Measurements from ENCODE around the gene PCSK5.

The PCSK5 gene

GRCh38 chr9:76394195-76394959 lies 503.9 kb downstream of the PCSK5 start, which contains the start of gene RFK:
TSS of gene RFK (minus strand) at chr9:76394426. CDS start at chr9:76394171, 255 bp downstream.
- no peaks in the 10 kb centered on the region for H3K4me1 ChIP-seq (ENCODE audit: control insufficient read depth, low read depth, low read length)
- peak within 1 kb of the TSS; percentile 79 for H3K27ac ChIP-seq (ENCODE audit: low read length)
- H3K27me3 ChIP-seq (ENCODE audit: control insufficient read depth, insufficient read depth, low read length), result no peaks in the 10 kb centered on the region
- H3K36me3 ChIP-seq (ENCODE audit: control insufficient read depth, low read depth, low read length), result no peaks in the 10 kb centered on the region
- peak within 1 kb of the TSS; percentile 97 for H3K9ac ChIP-seq (ENCODE audit: low read length)
- H3K4me3 ChIP-seq (ENCODE audit: low read length), result peak within 1 kb of the TSS; percentile 99
- no peaks in the 10 kb centered on the region for H3K9me3 ChIP-seq (ENCODE audit: control insufficient read depth, low read depth, low read length)

DNA sequence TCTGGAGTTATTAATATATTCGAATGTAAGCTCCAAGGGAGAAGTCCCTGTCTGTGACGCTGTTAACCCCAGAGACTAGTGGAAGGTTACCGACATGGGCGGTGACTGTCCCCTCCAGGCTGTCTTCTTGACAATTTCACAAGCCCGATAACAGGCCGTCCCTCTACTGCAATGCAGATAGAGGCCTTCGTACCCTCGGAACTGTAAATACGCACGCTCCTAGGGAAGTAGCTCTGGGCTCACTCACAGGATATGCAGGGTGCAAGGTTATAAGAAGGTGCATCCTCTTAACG lies 504.4 kb downstream of the PCSK5 start:
- H3K4me1 ChIP-seq (ENCODE audit: control insufficient read depth, low read depth, low read length), result no peaks in the 10 kb centered on the region
- H3K9ac ChIP-seq (ENCODE audit: low read length), result peak overlapping the region; percentile 97
- H3K27me3 ChIP-seq (ENCODE audit: control insufficient read depth, insufficient read depth, low read length), result no peaks in the 10 kb centered on the region
- H3K4me3 ChIP-seq (ENCODE audit: low read length), result peak overlapping the region; percentile 99
- H3K9me3 ChIP-seq (ENCODE audit: control insufficient read depth, low read depth, low read length), result no peaks in the 10 kb centered on the region
- no peaks in the 10 kb centered on the region for H3K36me3 ChIP-seq (ENCODE audit: control insufficient read depth, low read depth, low read length)
- peak overlapping the region; percentile 79 for H3K27ac ChIP-seq (ENCODE audit: low read length)

DNA sequence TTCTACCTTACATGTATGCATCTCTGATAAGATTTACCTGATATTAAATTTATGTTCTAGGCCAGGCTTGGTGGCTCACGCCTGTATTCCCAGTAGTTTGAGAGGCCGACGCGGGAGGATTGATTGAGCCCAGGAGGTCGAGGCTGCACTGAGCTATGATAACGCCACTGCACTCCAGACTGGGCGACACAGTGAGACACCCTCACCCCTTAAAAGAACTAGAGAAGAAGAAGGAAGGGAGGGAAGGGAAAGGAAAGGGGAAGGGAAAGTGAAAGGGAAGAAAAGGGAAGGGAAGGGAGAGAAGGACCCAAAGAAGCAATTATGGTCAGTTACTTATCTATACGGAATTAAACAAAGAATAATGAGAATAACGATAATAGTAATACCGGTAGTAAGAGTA lies 504.9 kb downstream of the PCSK5 start:
- H3K36me3 ChIP-seq (ENCODE audit: control insufficient read depth, low read depth, low read length), result no peaks in the 10 kb centered on the region
- peak overlapping the region; percentile 99 for H3K4me3 ChIP-seq (ENCODE audit: low read length)
- no peak overlapping the region for H3K9ac ChIP-seq (ENCODE audit: low read length)
- H3K4me1 ChIP-seq (ENCODE audit: control insufficient read depth, low read depth, low read length), result no peaks in the 10 kb centered on the region
- H3K9me3 ChIP-seq (ENCODE audit: control insufficient read depth, low read depth, low read length), result no peaks in the 10 kb centered on the region
- no peak overlapping the region for H3K27ac ChIP-seq (ENCODE audit: low read length)
- H3K27me3 ChIP-seq (ENCODE audit: control insufficient read depth, insufficient read depth, low read length), result no peaks in the 10 kb centered on the region

DNA sequence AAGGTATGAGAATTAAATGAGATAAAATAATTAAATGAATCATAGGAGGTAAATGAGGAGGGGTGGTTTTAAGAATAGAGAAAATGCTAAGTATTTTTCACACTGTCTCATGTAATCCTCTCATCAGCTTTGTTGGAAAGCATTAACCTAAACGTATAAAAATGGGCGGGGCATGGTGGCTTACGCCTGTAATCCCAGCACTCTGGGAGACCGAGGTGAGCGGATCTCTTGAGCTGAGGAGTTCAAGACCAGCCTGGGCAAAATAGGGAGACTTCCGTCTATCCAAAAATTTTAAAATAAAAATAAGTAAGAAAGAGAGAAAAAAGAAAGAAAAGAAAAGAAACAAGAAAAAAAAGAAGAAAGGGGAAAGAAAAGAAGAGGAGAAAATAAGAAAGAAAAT lies 505.7 kb downstream of the PCSK5 start:
- Histone ChIP-seq H3K27ac (ENCODE audit: low read length) (no peak overlapping the region), H3K9me3 (ENCODE audit: control insufficient read depth, low read depth, low read length) (no peaks in the 10 kb centered on the region), H3K36me3 (ENCODE audit: control insufficient read depth, low read depth, low read length) (no peaks in the 10 kb centered on the region), H3K4me3 (ENCODE audit: low read length) (no peak overlapping the region), H3K27me3 (ENCODE audit: control insufficient read depth, insufficient read depth, low read length) (no peaks in the 10 kb centered on the region), H3K4me1 (ENCODE audit: control insufficient read depth, low read depth, low read length) (no peaks in the 10 kb centered on the region), H3K9ac (ENCODE audit: low read length) (no peak overlapping the region)

- no peaks in the 10 kb centered on the region for H3K9me3 ChIP-seq (ENCODE audit: control insufficient read depth, low read depth, low read length)
- no peaks in the 10 kb centered on the region for H3K36me3 ChIP-seq (ENCODE audit: control insufficient read depth, low read depth, low read length)
- H3K9ac ChIP-seq (ENCODE audit: low read length), result no peak overlapping the region
- no peak overlapping the region for H3K4me3 ChIP-seq (ENCODE audit: low read length)
- no peak overlapping the region for H3K27ac ChIP-seq (ENCODE audit: low read length)
- H3K27me3 ChIP-seq (ENCODE audit: control insufficient read depth, insufficient read depth, low read length), result no peaks in the 10 kb centered on the region
- peaks cover under 1% of the 10 kb centered on the region for H3K4me1 ChIP-seq (ENCODE audit: control insufficient read depth, low read depth, low read length)
Measured at GRCh38 chr9:76396597-76396996, 506.1 kb downstream of the PCSK5 start.

DNA sequence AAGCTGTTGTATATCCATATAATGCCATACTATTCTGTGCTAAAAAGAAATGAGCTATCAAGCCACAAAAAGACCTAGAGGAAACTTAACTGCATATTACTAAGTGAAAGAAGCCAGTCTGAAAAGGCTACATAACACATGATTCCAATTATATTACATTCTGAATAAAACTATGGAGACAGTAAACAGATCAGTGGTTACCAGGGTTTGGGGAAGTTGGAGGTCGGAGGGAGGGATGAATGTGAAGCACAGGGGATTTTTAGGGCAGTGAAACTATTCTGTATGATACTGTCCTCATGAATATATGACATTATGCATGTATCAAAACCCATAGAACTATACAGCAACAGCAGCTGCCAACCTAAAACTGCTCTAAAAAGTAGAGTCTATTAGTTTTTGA lies 509.4 kb downstream of the PCSK5 start:
- Histone ChIP-seq H3K4me3 (ENCODE audit: low read length) (no peak overlapping the region), H3K27me3 (ENCODE audit: control insufficient read depth, insufficient read depth, low read length) (no peaks in the 10 kb centered on the region), H3K36me3 (ENCODE audit: control insufficient read depth, low read depth, low read length) (no peaks in the 10 kb centered on the region), H3K27ac (ENCODE audit: low read length) (no peak overlapping the region), H3K4me1 (ENCODE audit: control insufficient read depth, low read depth, low read length) (peaks cover 4% of the 10 kb centered on the region), H3K9ac (ENCODE audit: low read length) (no peak overlapping the region), H3K9me3 (ENCODE audit: control insufficient read depth, low read depth, low read length) (no peaks in the 10 kb centered on the region)

DNA sequence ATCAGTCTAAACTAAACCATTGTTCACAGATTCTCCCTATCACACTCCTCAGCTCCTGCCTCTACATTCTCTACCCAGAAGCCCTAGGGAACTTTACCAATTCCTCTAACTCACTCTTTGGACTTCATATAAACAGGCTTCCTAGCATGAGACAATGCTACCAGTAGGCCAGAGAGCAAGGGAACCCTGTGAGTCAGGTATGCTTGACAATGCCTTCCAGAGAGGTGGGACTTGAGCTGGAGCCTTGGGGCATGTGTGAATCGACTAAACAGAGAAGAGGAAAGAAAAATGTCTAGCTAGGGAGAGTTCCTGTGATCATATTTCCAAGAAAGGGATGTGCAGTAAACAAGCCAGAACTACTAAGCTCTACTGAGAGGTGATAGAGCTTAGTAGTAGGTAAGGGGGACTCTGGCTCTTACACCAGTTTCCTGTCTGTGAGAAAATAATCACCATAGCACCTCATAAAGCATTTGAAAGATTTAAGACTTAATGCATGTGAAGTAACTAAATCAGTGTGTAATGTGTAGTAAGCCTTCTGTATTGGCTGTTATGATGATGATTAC lies 510.1 kb downstream of the PCSK5 start:
- Histone ChIP-seq H3K27ac (ENCODE audit: low read length) (no peak overlapping the region), H3K4me1 (ENCODE audit: control insufficient read depth, low read depth, low read length) (peaks cover 4% of the 10 kb centered on the region), H3K4me3 (ENCODE audit: low read length) (no peak overlapping the region), H3K9me3 (ENCODE audit: control insufficient read depth, low read depth, low read length) (no peaks in the 10 kb centered on the region), H3K36me3 (ENCODE audit: control insufficient read depth, low read depth, low read length) (no peaks in the 10 kb centered on the region), H3K9ac (ENCODE audit: low read length) (no peak overlapping the region), H3K27me3 (ENCODE audit: control insufficient read depth, insufficient read depth, low read length) (no peaks in the 10 kb centered on the region)

DNA sequence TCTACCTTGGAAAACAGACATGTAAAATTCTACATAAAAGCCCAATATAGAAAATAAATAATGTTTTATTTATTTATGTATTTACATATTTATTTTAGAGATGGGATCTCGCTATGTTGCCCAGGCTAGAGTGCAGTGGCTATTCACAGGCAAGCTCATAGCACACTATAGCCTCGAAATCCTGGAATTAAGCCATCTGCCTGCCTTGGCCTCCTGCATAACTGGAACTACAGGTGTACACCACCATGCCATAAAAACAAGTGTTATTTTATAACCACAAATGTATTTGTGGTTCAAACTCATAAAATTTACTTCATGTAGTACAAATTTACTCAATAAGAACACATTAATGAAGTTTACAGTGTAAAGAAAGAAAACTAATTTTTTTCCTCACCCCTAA lies 510.7 kb downstream of the PCSK5 start:
- Histone ChIP-seq H3K4me1 (ENCODE audit: control insufficient read depth, low read depth, low read length) (peaks cover 4% of the 10 kb centered on the region), H3K9ac (ENCODE audit: low read length) (no peak overlapping the region), H3K27ac (ENCODE audit: low read length) (no peak overlapping the region), H3K9me3 (ENCODE audit: control insufficient read depth, low read depth, low read length) (no peaks in the 10 kb centered on the region), H3K4me3 (ENCODE audit: low read length) (no peak overlapping the region), H3K27me3 (ENCODE audit: control insufficient read depth, insufficient read depth, low read length) (no peaks in the 10 kb centered on the region), H3K36me3 (ENCODE audit: control insufficient read depth, low read depth, low read length) (no peaks in the 10 kb centered on the region)

DNA sequence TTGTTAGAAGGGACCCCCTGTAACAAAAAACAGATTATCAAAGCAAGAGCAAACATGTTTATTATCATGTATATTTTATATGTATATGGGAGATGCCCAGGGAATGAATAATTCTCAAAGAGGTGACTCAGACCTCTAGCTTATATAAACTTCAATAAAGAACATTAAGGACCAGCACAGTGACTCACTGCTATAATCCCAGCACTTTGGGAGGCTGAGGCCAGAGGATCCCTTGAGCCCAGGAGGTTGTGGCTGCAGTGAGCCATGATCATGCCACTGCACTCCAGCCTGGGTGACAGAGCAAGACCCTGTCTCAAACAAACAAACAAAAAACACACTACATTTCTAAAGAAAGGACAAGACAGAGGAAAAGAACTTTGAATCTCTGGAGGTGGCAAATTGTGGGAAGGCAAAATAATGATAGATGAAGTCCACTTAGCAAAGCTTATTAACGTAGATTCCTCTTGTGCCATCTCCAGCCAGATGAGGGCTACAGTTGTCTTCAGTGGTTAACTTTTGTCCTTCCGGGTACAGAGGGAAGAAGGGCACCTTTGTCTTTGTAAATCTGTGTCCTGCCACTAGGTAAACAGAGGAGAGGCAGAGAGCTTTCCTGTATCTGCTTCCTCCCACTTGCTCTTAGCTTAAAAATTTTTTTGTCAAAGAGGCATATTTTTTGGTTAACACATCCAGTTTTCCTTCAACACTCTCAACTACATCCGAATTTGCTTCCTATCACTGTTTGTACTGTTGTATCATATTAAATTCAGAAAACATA lies 511.3 kb downstream of the PCSK5 start:
- Histone ChIP-seq H3K4me3 (ENCODE audit: low read length) (no peak overlapping the region), H3K27ac (ENCODE audit: low read length) (no peak overlapping the region), H3K4me1 (ENCODE audit: control insufficient read depth, low read depth, low read length) (peaks cover 4% of the 10 kb centered on the region), H3K9me3 (ENCODE audit: control insufficient read depth, low read depth, low read length) (no peaks in the 10 kb centered on the region), H3K36me3 (ENCODE audit: control insufficient read depth, low read depth, low read length) (no peaks in the 10 kb centered on the region), H3K9ac (ENCODE audit: low read length) (no peak overlapping the region), H3K27me3 (ENCODE audit: control insufficient read depth, insufficient read depth, low read length) (no peaks in the 10 kb centered on the region)

DNA sequence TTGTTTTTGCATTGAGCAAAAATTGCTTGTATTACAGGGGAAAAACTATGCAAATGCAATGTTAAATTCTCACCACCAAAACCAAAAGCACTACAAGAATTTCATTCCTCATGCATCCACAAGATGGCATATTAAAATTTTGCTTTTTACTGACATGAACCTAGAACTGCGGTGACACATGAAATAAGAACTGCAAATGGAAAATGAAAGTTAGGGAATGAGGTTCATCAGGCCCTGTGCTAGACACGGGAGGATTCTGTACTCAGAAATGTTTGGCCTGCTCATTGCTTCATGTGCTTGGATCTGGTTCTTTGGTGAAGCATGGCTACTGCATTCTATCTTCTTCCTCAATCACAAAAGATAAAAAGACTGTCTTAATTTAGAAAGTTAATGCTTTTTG lies 512.9 kb downstream of the PCSK5 start:
- H3K27me3 ChIP-seq (ENCODE audit: control insufficient read depth, insufficient read depth, low read length), result no peaks in the 10 kb centered on the region
- H3K27ac ChIP-seq (ENCODE audit: low read length), result no peak overlapping the region
- H3K4me1 ChIP-seq (ENCODE audit: control insufficient read depth, low read depth, low read length), result peaks cover 4% of the 10 kb centered on the region
- no peak overlapping the region for H3K4me3 ChIP-seq (ENCODE audit: low read length)
- no peaks in the 10 kb centered on the region for H3K9me3 ChIP-seq (ENCODE audit: control insufficient read depth, low read depth, low read length)
- H3K9ac ChIP-seq (ENCODE audit: low read length), result no peak overlapping the region
- H3K36me3 ChIP-seq (ENCODE audit: control insufficient read depth, low read depth, low read length), result no peaks in the 10 kb centered on the region

DNA sequence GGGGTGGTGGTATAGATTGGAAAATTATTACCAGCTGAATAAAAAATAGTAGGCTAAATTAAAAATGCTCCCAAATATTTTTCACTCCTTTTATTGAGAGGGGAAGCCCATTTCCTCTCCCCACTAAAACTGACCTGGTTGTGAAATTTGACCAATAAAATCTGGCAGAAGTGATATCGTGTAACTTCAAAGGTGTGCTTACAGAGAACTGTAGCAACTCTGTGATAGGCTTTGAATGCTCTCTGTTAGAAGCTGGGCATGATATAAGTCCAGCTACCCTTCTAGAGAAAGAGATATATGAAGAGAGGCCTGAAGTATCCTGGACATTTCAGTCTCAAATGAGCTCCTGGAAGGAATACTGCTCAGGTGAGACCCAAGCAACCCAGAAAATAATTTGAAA lies 513.9 kb downstream of the PCSK5 start:
- H3K4me1 ChIP-seq (ENCODE audit: control insufficient read depth, low read depth, low read length), result peaks cover 4% of the 10 kb centered on the region
- no peaks in the 10 kb centered on the region for H3K9me3 ChIP-seq (ENCODE audit: control insufficient read depth, low read depth, low read length)
- H3K4me3 ChIP-seq (ENCODE audit: low read length), result no peak overlapping the region
- H3K36me3 ChIP-seq (ENCODE audit: control insufficient read depth, low read depth, low read length), result no peaks in the 10 kb centered on the region
- H3K27ac ChIP-seq (ENCODE audit: low read length), result no peak overlapping the region
- H3K27me3 ChIP-seq (ENCODE audit: control insufficient read depth, insufficient read depth, low read length), result no peaks in the 10 kb centered on the region
- H3K9ac ChIP-seq (ENCODE audit: low read length), result no peak overlapping the region
